Fibroblast of skin of back (primary cell): ENCODE measurements around the gene FFAR2.
A peak's percentile ranks its signal among the peaks of the same experiment; 100 is the strongest.

Experiments used
- DNase-seq: peaks from one replicate; pipeline ENCODE4 v3.0.0-alpha.2; 2013

Gene FFAR2

GRCh38 chr19:35425682-35426081 is 22.4 kb upstream of the FFAR2 start:
- DNase-seq = no peak

- DNase-seq = no peak
Observed at GRCh38 chr19:35427187-35427586, 20.9 kb upstream of the FFAR2 start.

GRCh38 chr19:35429698-35430408 is 18.2 kb upstream of the FFAR2 start:
- no peak for DNase-seq

GRCh38 chr19:35430409-35431144 is 17.5 kb upstream of the FFAR2 start:
- DNase-seq = no peak

- no peak for DNase-seq
Observed at GRCh38 chr19:35431145-35431807, 16.8 kb upstream of the FFAR2 start.

GRCh38 chr19:35432911-35433310 is 15.1 kb upstream of the FFAR2 start:
- no peak for DNase-seq

GRCh38 chr19:35433448-35433847 is 14.6 kb upstream of the FFAR2 start:
- DNase-seq = no peak

GRCh38 chr19:35435896-35436295 is 12.2 kb upstream of the FFAR2 start:
- DNase-seq = no peak

GRCh38 chr19:35436477-35437405 is 11.3 kb upstream of the FFAR2 start:
- peak; percentile 6 for DNase-seq

GRCh38 chr19:35437406-35437951 is 10.6 kb upstream of the FFAR2 start:
- no peak for DNase-seq

GRCh38 chr19:35438096-35438495 is 10.0 kb upstream of the FFAR2 start:
- no peak for DNase-seq

GRCh38 chr19:35438527-35438926 is 9.5 kb upstream of the FFAR2 start:
- no peak for DNase-seq

GRCh38 chr19:35439921-35440320 is 8.1 kb upstream of the FFAR2 start:
- DNase-seq = no peak

- DNase-seq = no peak
Observed at GRCh38 chr19:35442091-35442490, 6.0 kb upstream of the FFAR2 start.

- no peak for DNase-seq
Observed at GRCh38 chr19:35444735-35445134, 3.3 kb upstream of the FFAR2 start.

- DNase-seq = no peak
Observed at GRCh38 chr19:35445826-35446593, 2.0 kb upstream of the FFAR2 start.

GRCh38 chr19:35449359-35450043 is 1.4 kb downstream of the FFAR2 start:
- DNase-seq = no peak

- no peak for DNase-seq
Observed at GRCh38 chr19:35451338-35452096, 3.5 kb downstream of the FFAR2 start.

- DNase-seq = no peak
Observed at GRCh38 chr19:35454663-35455062, 6.6 kb downstream of the FFAR2 start.

GRCh38 chr19:35455616-35456201 is 7.7 kb downstream of the FFAR2 start:
- DNase-seq = no peak
